HG03039 (cell line): ENCODE data around the gene BLOC1S5.

ENCODE experiments used
- ATAC-seq: cut with Tn5 transposase; IDR thresholded peaks from one replicate; pipeline ENCODE4 v1.9.1; 2021; ENCODE audit warnings: mild to moderate bottlenecking, moderate library complexity; ENCODE audit not compliant: unreplicated experiment

Gene BLOC1S5

DNA sequence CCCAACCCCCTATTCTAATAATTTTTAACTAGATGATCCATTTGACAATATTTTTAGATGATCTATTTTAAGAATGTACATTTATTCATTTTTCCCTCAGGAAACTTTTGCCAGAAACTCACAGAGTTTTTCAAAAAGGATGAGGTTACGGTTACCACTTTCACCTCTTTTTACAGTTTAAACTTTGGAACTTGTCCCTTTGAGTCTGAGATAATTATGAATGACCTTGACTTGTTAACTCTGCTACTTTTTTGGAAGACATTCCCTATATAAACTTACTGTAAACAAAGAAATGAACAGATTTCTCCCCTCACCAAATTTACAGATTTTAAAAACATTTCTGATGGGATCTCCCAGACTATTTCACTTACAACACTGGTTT, 18.4 kb upstream of the BLOC1S5 start:
- no peak for ATAC-seq

DNA sequence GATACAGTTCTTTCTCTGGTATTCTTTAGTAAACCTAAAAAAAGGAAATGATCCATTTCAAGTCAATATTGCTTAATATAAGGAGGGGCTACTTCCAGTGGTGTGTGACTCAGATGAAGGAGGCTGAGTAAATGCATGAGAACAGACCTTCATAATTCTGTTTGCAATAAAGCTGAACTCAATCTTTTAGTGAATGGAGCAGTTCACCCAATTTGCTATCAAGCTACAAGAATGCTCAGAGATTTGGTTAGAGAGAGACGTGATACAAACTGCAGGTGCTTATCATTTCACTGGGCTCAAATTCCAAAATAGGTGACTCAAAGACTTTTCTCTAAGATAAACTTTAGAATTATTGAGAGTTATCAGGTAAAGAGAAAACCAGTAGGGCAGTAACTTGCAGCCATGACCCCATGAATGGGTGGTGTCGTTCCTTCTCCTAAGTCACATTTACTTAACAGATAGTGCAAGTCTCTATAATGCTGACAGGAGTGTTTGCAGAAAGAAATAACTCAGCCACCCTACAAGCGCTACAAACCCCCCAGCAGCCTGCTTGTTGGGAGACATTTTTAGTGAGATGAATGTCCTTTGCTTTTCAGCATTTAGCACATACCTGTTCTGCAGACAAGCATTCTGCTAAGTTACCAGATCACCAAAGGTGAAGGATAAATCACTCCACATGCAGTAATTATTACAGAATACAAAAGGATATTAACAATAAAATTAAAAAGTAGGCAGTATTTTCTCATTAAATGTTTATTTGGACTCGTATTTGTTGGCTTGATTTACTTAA, 16.4 kb upstream of the BLOC1S5 start:
- ATAC-seq = no peak

DNA sequence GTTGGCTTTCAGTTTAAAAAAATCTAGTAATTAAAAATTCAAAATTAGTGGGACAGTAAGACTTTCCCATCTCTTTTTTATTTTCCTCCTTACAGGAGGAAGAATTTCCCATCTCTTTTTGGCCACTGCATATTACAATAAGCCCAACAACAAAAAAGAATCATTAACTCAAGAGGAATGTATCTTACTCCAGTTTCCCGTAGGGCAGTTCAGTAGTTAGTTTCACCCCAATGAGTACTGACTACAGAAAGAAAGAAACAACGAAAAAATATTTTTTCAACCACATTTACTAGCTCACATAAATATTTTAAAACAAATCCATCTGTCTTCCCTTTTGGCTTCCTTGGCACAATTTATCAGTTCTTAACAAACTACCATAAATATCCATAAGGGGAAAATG, 14.9 kb upstream of the BLOC1S5 start:
- no peak for ATAC-seq

DNA sequence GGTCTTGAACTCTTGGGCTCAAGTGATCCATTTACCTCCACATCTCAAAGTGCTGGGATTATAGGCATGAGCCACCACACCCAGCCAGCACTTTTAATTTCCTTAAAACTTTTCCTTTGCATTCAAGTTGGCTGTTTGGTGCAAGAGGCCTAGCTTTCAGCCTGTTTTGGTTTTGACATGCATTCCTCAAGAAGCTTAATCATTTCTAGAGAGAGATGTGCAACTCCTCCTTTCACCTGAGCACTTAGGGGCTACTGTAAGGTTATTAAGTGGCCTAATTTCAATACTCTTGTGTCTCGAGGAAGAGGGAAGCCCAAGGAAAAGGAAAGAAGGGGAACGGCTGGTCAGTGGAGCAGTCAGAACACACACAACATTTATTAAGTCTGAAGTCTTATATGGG, 13.8 kb upstream of the BLOC1S5 start:
- no peak for ATAC-seq

DNA sequence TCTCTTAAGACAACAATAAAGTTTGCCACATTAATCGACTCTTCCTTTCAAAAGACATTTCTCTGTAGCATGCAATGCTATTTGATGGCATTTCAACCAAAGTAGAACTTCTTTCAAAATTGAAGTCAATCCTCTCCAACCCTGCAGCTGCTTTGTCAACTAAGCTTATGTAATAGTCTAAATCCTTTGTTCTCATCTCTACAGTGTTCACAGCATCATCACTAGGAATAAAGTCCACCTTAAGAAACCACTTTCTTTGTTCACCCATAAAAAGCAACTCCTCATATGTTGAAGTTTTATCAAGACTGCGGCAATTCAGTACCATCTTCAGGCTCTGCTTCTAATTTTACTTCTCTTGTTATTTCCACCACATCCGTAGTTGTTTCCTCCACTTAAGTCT, 11.5 kb upstream of the BLOC1S5 start:
- no peak for ATAC-seq

DNA sequence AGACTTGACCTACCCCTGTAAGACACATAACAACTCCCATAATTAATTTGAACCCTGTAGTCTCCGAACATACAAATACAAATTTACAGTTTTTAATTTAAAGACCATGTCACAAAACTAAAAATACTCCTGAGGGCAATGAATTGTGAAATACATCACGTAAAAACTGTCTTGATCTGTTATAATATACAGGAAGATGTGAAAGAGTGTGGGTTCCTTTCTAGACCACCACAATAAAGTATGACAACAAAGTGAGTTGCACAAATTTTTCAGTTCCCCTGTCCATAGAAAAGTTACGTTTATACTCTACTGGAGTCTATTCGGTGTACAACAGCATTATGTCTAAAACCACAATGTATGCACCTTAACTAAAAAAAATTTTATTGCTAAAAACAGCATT, 11.0 kb upstream of the BLOC1S5 start:
- no peak for ATAC-seq

DNA sequence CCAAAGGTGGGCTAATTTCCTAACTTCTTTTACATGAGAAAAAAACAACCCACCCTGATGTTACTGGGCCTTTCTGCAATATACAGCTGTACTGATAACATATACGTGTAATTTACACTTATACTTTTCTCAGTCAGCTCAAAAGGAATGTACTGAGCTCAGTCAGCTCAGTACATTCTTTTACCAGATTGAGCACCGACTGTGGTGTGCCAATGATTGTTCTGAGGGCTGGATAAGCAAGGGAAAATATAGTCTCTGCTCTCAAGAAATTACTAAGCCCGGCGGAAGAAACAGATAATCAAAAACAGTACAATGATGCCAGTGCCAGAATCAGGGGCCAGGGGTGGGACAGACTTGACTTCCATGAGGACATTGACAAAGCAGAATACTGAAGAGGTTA, 10.0 kb upstream of the BLOC1S5 start:
- no peak for ATAC-seq

DNA sequence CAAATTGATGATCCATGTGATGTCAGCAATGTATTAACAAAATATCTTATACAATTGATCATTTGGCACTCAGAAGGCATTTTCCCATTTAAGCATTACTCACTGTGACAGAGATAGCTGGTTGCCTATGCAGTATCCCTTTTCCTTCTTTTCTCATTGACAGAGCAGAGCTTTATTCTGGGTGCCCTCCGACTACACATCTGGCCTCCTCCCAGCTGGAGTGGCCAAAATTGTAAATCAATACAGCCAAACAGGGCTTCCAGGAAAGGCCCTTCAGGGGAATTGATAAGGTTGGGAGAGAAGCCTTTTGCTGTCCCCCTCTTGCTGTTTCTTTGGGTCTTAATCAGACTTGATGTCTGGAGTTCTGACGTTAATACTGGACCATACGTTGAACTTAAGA, 9.6 kb upstream of the BLOC1S5 start:
- no peak for ATAC-seq

DNA sequence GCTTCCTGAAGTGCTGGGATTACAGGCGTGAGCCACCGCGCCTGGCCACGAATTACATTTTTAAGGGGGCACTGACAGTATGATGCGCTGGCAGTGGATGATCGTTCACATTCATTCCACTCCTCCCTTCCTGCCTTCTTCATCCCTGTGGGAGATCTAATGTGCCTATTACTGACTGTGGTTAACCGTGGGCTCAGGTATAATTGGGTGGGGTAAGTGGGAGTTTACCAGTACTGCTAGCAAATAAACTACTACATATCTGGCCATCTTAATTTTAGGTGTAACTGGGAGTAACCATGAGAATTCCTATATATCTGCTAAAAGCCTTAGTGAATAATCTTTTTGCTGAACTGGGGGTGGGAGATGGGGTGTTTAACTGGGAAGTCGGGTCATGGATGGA, 6.5 kb upstream of the BLOC1S5 start:
- ATAC-seq = no peak

DNA sequence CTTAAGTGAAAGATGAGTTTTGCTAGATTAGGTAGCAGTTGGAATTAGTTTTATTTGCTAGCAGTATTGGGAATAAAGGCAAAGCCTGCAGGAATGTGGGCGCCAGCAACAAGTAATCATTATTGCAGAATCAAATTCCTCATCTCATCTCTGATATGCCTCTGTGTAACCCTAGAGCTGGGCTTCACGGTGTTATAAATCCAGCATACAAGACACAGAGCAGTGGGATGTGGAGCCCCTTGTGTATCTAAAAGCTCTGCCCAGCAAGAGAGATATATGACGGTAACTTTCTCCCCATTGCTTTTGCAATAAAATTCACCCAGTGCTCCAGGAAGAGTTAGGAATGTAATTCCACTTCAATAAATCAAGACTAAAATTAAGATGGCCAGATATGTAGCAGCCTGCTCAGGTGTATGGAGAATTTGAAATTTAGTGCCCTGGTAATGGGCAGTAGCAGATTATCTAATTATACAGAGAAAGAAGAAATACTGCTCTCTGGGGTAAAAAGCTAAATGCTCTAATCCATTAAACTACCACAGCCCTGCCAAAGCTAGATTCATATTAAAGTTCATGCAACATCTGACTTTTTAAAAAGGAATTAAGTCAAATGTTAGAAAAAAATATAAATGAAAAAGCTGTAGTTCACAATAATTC, 5.6 kb upstream of the BLOC1S5 start:
- no peak for ATAC-seq

DNA sequence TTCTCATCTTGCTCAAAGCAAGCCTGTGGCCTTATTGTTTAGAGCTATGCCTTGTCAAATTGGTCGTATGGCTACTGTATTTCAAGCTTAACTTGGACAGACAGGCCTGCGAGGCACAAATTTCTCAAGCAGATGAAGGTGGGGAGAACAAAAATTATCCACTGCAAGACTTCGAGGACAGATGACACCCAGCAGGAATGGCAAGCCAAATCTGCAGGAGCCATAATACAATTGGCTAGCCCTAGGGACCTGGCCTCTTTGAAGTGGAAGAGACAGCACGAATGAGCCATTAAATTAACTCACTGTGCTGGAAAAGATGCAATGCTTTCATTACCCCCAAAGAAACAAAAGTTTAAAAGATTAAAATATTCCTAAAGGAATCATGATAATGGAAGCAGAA, 5.0 kb upstream of the BLOC1S5 start:
- no peak for ATAC-seq

DNA sequence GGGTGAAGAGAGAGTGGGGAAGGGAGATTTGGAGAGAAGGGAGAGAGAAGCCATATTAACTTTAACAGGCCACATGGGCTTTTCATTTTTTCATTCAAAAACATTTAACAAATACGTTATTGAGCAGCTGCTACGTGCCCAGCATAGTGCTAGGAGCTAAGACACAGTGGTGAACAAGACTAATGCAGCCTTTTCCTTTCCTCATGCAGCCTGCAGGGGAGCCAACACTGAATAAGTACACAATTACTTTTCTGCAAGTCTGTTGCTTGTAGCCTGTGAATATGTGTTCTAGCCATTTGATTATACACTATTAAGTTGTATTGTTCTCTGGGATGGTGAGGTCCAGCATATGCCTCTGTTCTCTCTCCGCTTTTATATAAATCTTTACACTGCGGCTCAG, 1.9 kb upstream of the BLOC1S5 start:
- no peak for ATAC-seq

DNA sequence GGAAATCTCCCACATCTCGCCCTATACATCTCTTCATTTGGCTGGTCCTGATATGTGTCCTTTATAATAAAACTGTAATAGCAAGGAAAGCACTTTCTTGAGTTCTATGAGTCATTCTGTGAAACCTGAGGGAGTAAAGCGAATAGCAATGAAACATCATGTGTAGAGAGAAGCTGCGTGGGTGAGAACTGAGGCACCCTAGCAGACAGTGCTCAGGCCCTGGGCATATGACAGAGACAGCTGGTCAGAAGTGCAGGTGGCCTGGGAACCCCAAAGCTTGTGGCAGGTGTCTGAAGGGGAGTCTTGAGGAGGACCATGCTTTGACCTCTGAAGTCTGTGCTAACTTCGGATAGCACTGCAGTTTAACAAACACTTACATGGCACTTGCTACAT, 1.3 kb upstream of the BLOC1S5 start:
- peak; percentile 60 for ATAC-seq

DNA sequence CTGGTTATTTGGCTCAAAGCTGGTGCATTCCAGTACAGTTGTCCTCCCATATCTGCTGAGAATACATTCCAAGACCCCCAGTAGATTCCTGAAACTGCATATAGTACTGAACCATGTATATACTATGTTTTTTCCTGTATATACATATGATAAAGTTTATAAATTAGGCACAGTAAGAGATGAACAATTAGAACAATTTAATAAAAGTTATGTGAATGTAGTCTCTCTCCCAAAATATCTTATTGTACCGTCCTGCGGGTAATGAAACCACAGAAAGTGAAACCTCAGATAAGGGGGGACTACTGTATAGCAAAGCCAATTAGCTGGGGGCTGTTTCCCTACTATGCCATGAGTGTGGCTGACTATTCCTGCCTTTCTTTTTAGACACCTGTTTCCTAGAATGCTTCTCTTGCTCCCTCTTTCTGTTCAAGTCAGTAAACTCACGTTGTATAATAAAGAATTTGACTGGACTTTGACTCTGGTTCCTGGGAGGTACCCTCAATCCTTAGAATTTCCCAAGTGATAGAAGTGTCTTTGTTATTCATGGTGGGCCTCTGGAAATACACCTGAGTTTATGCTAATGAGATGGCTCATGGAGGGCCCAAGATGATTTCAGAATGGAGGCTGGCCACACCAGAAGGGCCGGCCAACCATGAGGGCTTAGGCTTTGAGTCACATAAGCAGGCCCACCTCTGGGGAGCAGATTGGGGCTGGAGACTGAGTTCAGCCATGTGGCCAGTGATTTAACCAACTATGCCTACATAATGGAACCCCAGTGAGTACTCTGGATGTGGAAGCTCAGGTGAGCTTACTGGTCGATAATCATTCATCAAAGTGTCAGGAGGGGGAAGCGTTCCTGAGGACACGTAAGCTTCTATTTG, 689 bp upstream of the BLOC1S5 start:
- no peak for ATAC-seq

DNA sequence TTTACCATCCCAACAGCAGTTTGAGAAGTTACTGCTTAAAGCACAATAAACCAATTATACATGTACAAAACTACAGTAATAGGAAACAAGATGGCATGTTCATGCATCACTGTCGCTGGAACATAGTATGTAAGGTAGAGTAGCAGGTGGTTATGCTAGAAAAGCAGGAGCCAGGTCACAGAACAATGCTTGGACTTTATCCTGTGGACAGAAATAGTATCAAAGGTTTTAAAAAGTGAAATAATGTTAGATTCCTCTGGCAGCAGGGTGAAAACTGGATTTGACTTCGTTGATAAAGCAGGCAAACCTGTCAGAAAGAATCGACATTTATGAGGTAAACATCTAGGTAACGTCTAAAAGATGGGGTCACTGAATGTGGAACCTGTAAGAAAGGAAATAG, 2.5 kb downstream of the BLOC1S5 start:
- no peak for ATAC-seq

DNA sequence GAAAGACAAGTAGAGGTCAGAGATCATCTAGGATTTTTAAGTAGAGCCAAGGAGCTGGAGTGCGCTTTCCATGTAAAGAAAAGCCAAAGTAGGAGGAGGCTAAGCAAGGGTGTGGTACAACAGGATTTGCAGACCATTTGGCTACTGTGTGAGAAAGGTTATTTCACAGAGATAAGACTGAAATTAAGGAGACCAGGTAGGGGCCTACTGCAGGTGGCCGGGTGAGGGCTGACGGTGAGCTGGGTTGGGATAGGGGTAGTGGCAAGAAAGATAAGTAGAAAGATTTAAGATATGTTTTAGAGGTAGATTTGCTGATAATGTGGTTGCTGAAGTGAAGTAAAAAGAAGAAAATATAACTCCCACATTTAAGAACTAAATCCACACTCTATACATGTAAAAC, 3.8 kb downstream of the BLOC1S5 start:
- no peak for ATAC-seq

DNA sequence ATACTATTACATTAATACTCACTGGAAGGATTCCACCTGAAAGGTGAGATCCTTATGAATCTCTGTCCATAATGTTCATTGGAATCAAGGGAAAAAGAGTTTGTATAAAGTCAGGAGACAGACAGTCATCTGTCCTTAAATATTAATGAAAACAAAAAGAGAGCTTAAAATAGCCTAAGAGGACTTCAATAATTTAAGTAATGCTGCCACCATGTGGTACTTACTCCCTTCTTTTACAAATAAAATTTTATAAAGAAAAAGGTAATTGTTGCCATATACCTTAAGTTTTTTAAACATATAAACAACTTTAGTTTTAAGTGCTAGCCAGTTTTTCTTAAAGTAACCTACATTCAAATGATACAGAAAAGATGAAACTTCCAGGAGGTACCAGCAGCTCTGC, 5.1 kb downstream of the BLOC1S5 start:
- no peak for ATAC-seq

DNA sequence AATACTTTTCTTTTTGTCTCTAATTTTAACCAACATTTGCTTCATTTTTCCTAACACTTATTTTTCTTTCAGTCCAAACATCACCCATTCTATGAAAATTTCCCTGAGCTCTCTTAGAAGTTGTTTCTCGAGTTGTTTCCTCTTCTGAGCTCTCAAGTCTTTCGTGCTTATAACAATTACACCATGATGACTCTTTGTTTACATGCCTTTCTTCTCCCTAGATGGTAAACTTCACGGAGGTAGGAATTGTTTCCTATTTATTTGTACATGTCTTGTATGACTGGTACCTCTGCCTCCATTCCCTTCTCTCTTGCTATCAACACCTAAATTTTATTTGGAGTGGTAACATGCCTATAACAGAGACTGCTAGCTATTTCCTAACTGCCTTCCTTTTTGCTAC, 6.4 kb downstream of the BLOC1S5 start:
- no peak for ATAC-seq

DNA sequence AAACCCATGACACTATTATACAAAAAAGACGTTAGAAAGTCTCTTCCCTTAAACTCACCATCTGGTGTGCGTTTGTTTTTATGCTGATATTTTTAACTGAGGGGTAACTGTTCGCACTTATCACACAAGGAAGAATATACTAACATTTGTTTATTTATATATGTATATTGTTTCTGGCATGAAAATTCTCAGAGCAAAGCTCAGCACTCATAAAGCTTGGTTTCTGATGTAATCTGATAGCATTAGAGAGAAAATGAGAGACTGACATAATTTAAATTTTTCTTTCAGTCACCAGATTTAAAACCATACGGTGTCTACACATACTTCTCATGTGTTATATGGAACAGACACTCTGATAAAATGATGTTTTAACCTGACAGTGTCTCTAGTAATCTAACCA, 6.9 kb downstream of the BLOC1S5 start:
- ATAC-seq = no peak

DNA sequence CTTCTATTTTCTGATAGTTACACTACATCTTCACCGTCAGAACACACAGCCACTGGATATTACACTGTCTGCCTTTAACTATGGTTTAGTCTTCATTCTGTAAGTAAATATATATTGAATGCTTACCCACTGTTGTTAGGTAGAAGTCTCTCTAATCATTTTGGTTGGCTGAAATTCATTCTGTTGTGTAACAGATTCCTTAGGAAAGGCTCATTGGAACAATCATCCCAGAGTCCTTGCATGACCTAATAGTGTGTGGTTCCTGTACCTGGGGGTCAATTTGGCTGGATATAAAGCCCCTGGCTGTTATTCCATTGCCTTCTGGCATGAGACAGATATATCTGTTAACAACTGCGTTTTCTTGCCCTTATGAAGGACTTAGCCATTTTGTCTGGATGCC, 9.9 kb downstream of the BLOC1S5 start:
- no peak for ATAC-seq

DNA sequence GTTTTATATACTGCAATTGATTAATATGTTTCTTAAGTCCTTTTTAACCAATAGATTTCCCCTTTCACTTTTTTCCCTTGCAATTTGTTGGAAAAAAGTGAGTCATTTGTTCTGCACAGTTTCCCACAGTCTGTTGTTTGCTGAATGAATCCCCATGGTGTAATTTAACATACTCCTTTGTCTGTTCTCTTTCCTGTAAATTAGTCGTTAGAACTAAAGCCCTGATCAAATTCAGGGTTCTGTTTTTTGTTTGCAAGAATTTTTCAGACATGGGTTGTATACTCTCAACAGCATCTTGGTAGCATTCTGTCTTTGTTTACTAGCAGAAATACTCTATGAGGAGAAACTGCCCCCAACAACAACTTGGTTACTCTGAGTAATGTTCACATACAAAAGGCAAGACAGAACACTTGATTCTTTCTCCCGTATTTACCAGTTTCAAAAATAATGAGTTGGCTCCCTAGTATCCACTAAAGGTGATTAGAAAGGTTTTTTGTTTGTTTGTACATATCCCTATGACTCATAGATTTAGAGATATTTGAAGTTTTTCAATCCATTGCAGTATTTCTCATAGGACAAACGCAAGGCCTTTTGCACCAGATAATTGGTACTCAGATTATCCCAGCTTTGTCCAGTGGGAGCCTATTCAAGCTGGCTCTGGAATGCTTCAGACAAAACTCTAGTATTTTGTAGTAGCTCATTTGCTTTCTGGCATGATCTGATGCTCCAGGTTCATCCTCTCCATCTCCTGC, 16.5 kb downstream of the BLOC1S5 start:
- no peak for ATAC-seq
